IMR-90 (cell line): ENCODE results near the gene RUSF1.

Experiments
- CHD1 ChIP-seq: IDR thresholded peaks from 2 replicates; pipeline ENCODE4 v1.6.1; 2012; ENCODE audit warnings: low read depth, low read length, improper control_type of control experiment
- MAFK ChIP-seq: IDR thresholded peaks from 2 replicates; pipeline ENCODE4 v1.6.1; 2012; ENCODE audit warnings: low read depth, low read length, improper control_type of control experiment
- MXI1 ChIP-seq: IDR thresholded peaks from 2 replicates; pipeline ENCODE4 v1.6.1; 2012; ENCODE audit warnings: low read depth, mild to moderate bottlenecking, low read length, moderate library complexity, borderline replicate concordance
- POLR2A ChIP-seq: IDR thresholded peaks from 2 replicates; pipeline ENCODE4 v1.6.1; 2012; ENCODE audit warnings: mild to moderate bottlenecking, low read depth, low read length
- SMC3 ChIP-seq: fragments of 150-350 bp; IDR thresholded peaks from 2 replicates; pipeline ENCODE4 v1.6.1; 2016; ENCODE audit warnings: low read depth, mild to moderate bottlenecking, antibody characterized with exemption, low read length, moderate library complexity
- TF ChIP-seq, protein P1 (sequence below): conservative IDR thresholded peaks from 2 replicates; pipeline ENCODE4 v1.5.1; 2012; ENCODE audit warnings: mild to moderate bottlenecking, low read depth, low read length, improper control_type of control experiment
- TF ChIP-seq, protein P2 (sequence below): fragments of 150-350 bp; IDR thresholded peaks from 2 replicates; pipeline ENCODE4 v1.6.1; 2017; ENCODE audit warnings: mild to moderate bottlenecking, antibody characterized with exemption, low read length, low read depth

GRCh38 chr16:31439519-31439918 lies 68.7 kb downstream of the RUSF1 start:
- TF ChIP-seq CHD1 (no peak), MXI1 (no peak), SMC3 (no peak), MAFK (no peak), POLR2A (no peak)
- TF ChIP-seq, protein P1, sequence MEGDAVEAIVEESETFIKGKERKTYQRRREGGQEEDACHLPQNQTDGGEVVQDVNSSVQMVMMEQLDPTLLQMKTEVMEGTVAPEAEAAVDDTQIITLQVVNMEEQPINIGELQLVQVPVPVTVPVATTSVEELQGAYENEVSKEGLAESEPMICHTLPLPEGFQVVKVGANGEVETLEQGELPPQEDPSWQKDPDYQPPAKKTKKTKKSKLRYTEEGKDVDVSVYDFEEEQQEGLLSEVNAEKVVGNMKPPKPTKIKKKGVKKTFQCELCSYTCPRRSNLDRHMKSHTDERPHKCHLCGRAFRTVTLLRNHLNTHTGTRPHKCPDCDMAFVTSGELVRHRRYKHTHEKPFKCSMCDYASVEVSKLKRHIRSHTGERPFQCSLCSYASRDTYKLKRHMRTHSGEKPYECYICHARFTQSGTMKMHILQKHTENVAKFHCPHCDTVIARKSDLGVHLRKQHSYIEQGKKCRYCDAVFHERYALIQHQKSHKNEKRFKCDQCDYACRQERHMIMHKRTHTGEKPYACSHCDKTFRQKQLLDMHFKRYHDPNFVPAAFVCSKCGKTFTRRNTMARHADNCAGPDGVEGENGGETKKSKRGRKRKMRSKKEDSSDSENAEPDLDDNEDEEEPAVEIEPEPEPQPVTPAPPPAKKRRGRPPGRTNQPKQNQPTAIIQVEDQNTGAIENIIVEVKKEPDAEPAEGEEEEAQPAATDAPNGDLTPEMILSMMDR = no peak
- TF ChIP-seq, protein P2, sequence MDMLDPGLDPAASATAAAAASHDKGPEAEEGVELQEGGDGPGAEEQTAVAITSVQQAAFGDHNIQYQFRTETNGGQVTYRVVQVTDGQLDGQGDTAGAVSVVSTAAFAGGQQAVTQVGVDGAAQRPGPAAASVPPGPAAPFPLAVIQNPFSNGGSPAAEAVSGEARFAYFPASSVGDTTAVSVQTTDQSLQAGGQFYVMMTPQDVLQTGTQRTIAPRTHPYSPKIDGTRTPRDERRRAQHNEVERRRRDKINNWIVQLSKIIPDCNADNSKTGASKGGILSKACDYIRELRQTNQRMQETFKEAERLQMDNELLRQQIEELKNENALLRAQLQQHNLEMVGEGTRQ = no peak
